NOMO-1 treated with DMSO at 0.1 percent for 48 hours (cell line): ENCODE data around the gene TMEM174.

Experiments used
- DNase-seq: peaks from one replicate; lab custom pipeline; 2025; ENCODE audit not compliant: unreplicated experiment; lab: John Stamatoyannopoulos, UW

The TMEM174 gene

GRCh38 chr5:73172951-73173350 is at the start of gene TMEM174:
TSS of gene TMEM174 (plus strand) at chr5:73173193. CDS start at chr5:73173244, 51 bp downstream.
- no peak for DNase-seq

- no peak for DNase-seq
These were observed 47.7 kb upstream of the TMEM174 start for GRCh38 chr5:73125289-73125688.

- DNase-seq, result no peak
These were observed 46.6 kb upstream of the TMEM174 start for GRCh38 chr5:73126381-73126780.

- DNase-seq, result no peak
These were observed 46.0 kb upstream of the TMEM174 start for GRCh38 chr5:73126957-73127356.

- no peak for DNase-seq
These were observed 43.9 kb upstream of the TMEM174 start for GRCh38 chr5:73129143-73129542.

GRCh38 chr5:73130811-73131210 is 42.2 kb upstream of the TMEM174 start:
- no peak for DNase-seq

- no peak for DNase-seq
These were observed 41.1 kb upstream of the TMEM174 start for GRCh38 chr5:73131711-73132425.

GRCh38 chr5:73132759-73133158 is 40.2 kb upstream of the TMEM174 start:
- DNase-seq, result no peak

- DNase-seq, result no peak
These were observed 38.0 kb upstream of the TMEM174 start for GRCh38 chr5:73135021-73135420.

GRCh38 chr5:73135429-73136054 is 37.5 kb upstream of the TMEM174 start:
- DNase-seq, result no peak

GRCh38 chr5:73136055-73136562 is 36.9 kb upstream of the TMEM174 start:
- no peak for DNase-seq

GRCh38 chr5:73137563-73138530 is 35.1 kb upstream of the TMEM174 start:
- DNase-seq, result no peak

- no peak for DNase-seq
These were observed 33.5 kb upstream of the TMEM174 start for GRCh38 chr5:73139485-73139884.

GRCh38 chr5:73140801-73141200 is 32.2 kb upstream of the TMEM174 start:
- no peak for DNase-seq

GRCh38 chr5:73142035-73142434 is 31.0 kb upstream of the TMEM174 start:
- DNase-seq, result no peak

- no peak for DNase-seq
These were observed 29.3 kb upstream of the TMEM174 start for GRCh38 chr5:73143716-73144115.

- DNase-seq, result no peak
These were observed 23.5 kb upstream of the TMEM174 start for GRCh38 chr5:73149540-73149939.

- no peak for DNase-seq
These were observed 22.1 kb upstream of the TMEM174 start for GRCh38 chr5:73150876-73151275.

GRCh38 chr5:73151766-73152410 is 21.1 kb upstream of the TMEM174 start:
- no peak for DNase-seq

- no peak for DNase-seq
These were observed 20.3 kb upstream of the TMEM174 start for GRCh38 chr5:73152411-73153388.
